Choroid plexus epithelial cell (primary cell): Measurements from ENCODE around the gene SPPL2C.

Source experiments
- DNase-seq: peaks from one replicate; pipeline ENCODE4 v3.0.0-alpha.2; 2010; ENCODE audit warnings: low read depth
- H3K4me3 ChIP-seq: 2 replicates; pipeline ENCODE4 v1.5.1; 2011; ENCODE audit warnings: low read depth, mild to moderate bottlenecking, control low read depth, low read length, moderate library complexity
- CTCF ChIP-seq: conservative IDR thresholded peaks from 2 replicates; pipeline ENCODE4 v1.5.1; 2011; ENCODE audit warnings: low read depth, mild to moderate bottlenecking, control low read depth, inconsistent platforms, low read length, moderate library complexity

SPPL2C gene

GRCh38 chr17:45820052-45820780 is 24.5 kb upstream of the SPPL2C start:
- H3K4me3 ChIP-seq: no peak overlapping the region
- DNase-seq: no peak
- no peak for TF ChIP-seq CTCF

GRCh38 chr17:45821147-45821546 is 23.5 kb upstream of the SPPL2C start:
- TF ChIP-seq CTCF: no peak
- H3K4me3 ChIP-seq: no peak overlapping the region
- no peak for DNase-seq

GRCh38 chr17:45823598-45823997 is 21.1 kb upstream of the SPPL2C start:
- TF ChIP-seq CTCF: no peak
- DNase-seq: no peak

DNA sequence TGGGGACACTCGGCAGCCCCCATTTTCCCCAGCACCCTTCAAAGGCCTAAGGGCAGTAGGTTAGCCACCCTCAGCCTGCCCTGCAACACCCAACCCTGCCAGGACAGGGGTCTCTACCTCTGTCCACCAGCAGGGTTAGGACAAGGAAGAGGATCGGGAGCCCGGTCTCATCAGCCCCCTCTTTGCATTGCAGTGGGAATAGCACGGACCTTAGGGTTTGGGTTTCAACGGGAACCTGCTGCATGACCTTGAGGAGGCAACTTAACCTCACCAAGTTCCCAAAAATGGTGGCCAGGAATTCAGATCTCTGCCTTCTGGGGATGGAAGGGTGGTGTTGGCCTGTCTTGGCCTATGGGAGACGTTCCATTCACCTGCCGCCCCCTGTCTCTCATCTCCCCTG is 20.2 kb upstream of the SPPL2C start:
- no peak overlapping the region for H3K4me3 ChIP-seq
- TF ChIP-seq CTCF: no peak
- no peak for DNase-seq

More at GRCh38 chr17:45823598-45823997, 21.1 kb upstream of the SPPL2C start:
- H3K4me3 ChIP-seq: no peak overlapping the region

- no peak for TF ChIP-seq CTCF
- H3K4me3 ChIP-seq: no peak overlapping the region
- DNase-seq: no peak
These were observed 19.7 kb upstream of the SPPL2C start for GRCh38 chr17:45824901-45825492.

- DNase-seq: no peak
- no peak overlapping the region for H3K4me3 ChIP-seq
- no peak for TF ChIP-seq CTCF
These were observed 18.9 kb upstream of the SPPL2C start for GRCh38 chr17:45825792-45826191.
